Endothelial cell of umbilical vein (primary cell): Measurements from ENCODE around the gene SQSTM1. TPM values are rescaled to one million over a fixed set of nuclear protein-coding genes. Genes with fewer than 3 reads are reported as not detected.

ENCODE experiments used
- BruUV-seq: library from RNA; stranded (reverse); fragments of 400-500 nt; replicated peaks from 2 replicates; lab custom pipeline; 2021; lab: Mats Ljungman, UMichigan
- CTCF ChIA-PET: fragments of 300-600, 350-600 bp; sonication (Branson Sonifier 250); formaldehyde crosslinking; loops from one replicate; lab custom pipeline; 2021; ENCODE audit warnings: antibody characterized with exemption, inconsistent platforms; lab: Charles Lee
- POLR2A ChIA-PET: fragments of 300-600, 350-600 bp; sonication (Branson Sonifier 250); formaldehyde crosslinking; loops from one replicate; lab custom pipeline; 2021; ENCODE audit warnings: antibody characterized with exemption, inconsistent platforms; lab: Charles Lee
- DNase-seq: peaks from one replicate; pipeline ENCODE4 v3.0.0-alpha.2; 2011; ENCODE audit warnings: low read depth, low spot score
- FAIRE-seq: peaks from 2 replicates; lab custom pipeline; 2011; peaks lifted over from hg19 to GRCh38; lab: Jason Lieb, UNC
- H2AFZ ChIP-seq: 2 replicates; pipeline ENCODE4 v1.6.0; 2012; ENCODE audit warnings: low read depth, low read length, control low read depth, inconsistent platforms
- H3K27ac ChIP-seq: 2 replicates; pipeline ENCODE4 v1.5.1; 2011; ENCODE audit warnings: low read depth, mild to moderate bottlenecking, control low read depth, low read length, moderate library complexity; ENCODE audit not compliant: insufficient read depth
- H3K27me3 ChIP-seq, 2 experiments: 2 replicates each; pipeline versions ENCODE4 v1.6.0 to v1.6.1; 2011; ENCODE audit warnings: low read length in 2 of 2, mixed read lengths in 1 of 2; ENCODE audit not compliant: control insufficient read depth in 2 of 2, insufficient read depth in 2 of 2
- H3K36me3 ChIP-seq, 2 experiments: 2 replicates in 1 of 2; 3 replicates in 1 of 2; pipeline ENCODE4 v1.5.1; 2011; ENCODE audit warnings: low read length in 2 of 2, mild to moderate bottlenecking in 1 of 2, moderate library complexity in 1 of 2; ENCODE audit not compliant: control insufficient read depth in 2 of 2, insufficient read depth in 2 of 2; ENCODE audit errors: extremely low read depth in 1 of 2
- H3K4me1 ChIP-seq: 3 replicates; pipeline ENCODE4 v1.5.1; 2011; ENCODE audit warnings: mild to moderate bottlenecking, low read length; ENCODE audit not compliant: control insufficient read depth, insufficient read depth; ENCODE audit errors: extremely low read depth
- H3K4me2 ChIP-seq: 2 replicates; pipeline ENCODE4 v1.6.1; 2011; ENCODE audit warnings: low read length, control low read depth, mixed read lengths; ENCODE audit not compliant: insufficient read depth
- H3K4me3 ChIP-seq, 3 experiments: fragments of 200-600 bp in 1 of 3; sonication (generic), shearing (Covaris generic) in 1 of 3; replicated peaks in 1 of 3; 2 replicates each; pipeline ENCODE4 v1.5.1; 2011 to 2016; ENCODE audit warnings: control low read depth in 3 of 3, low read length in 3 of 3, mild to moderate bottlenecking in 2 of 3, inconsistent platforms in 1 of 3, low read depth in 1 of 3, moderate library complexity in 1 of 3; ENCODE audit not compliant: insufficient read depth in 1 of 3
- H3K79me2 ChIP-seq: 2 replicates; pipeline ENCODE4 v1.6.0; 2012; ENCODE audit warnings: low read length, inconsistent platforms; ENCODE audit not compliant: control insufficient read depth, insufficient read depth
- H3K9ac ChIP-seq: replicated peaks from 2 replicates; pipeline ENCODE3; 2011; ENCODE audit warnings: low read length, control low read depth; ENCODE audit not compliant: insufficient read depth; ENCODE audit errors: extremely low read depth
- H3K9me1 ChIP-seq: replicated peaks from 3 replicates; pipeline ENCODE4 v1.6.0; 2011; ENCODE audit warnings: mild to moderate bottlenecking, low read length; ENCODE audit not compliant: control insufficient read depth, insufficient read depth; ENCODE audit errors: extremely low read depth
- H3K9me3 ChIP-seq: replicated peaks from 2 replicates; pipeline ENCODE4 v1.5.1; 2012; ENCODE audit warnings: low read length, inconsistent platforms; ENCODE audit not compliant: control insufficient read depth, insufficient read depth
- H4K20me1 ChIP-seq: replicated peaks from 2 replicates; pipeline ENCODE3; 2011; ENCODE audit warnings: mild to moderate bottlenecking, low read length; ENCODE audit not compliant: control insufficient read depth, insufficient read depth; ENCODE audit errors: extremely low read depth
- EZH2 ChIP-seq: IDR thresholded peaks from 2 replicates; pipeline ENCODE4 v1.6.1; 2012; ENCODE audit warnings: borderline replicate concordance, low read depth, mild to moderate bottlenecking, moderate library complexity, low read length, inconsistent platforms; ENCODE audit not compliant: severe bottlenecking
- FOS ChIP-seq: IDR thresholded peaks from 2 replicates; pipeline ENCODE4 v1.6.1; 2011; ENCODE audit warnings: mild to moderate bottlenecking, low read length, moderate library complexity, borderline replicate concordance; ENCODE audit not compliant: insufficient read depth
- GATA2 ChIP-seq: IDR thresholded peaks from 2 replicates; pipeline ENCODE4 v1.7.0; 2011; ENCODE audit warnings: low read depth, mild to moderate bottlenecking, moderate library complexity, mixed read lengths, low read length; ENCODE audit not compliant: insufficient read length, insufficient read depth
- JUN ChIP-seq: IDR thresholded peaks from 2 replicates; pipeline ENCODE4 v1.6.1; 2011; ENCODE audit warnings: borderline replicate concordance, low read depth; ENCODE audit not compliant: insufficient read length, insufficient read depth
- MYC ChIP-seq: IDR thresholded peaks from one replicate; pipeline ENCODE4 v1.6.1; 2011; ENCODE audit warnings: mild to moderate bottlenecking, low read depth, low read length
- POLR2A ChIP-seq: IDR thresholded peaks from 2 replicates; pipeline ENCODE4 v1.6.1; 2012; ENCODE audit warnings: low read depth, mild to moderate bottlenecking, control low read depth, low read length
- POLR2AphosphoS5 ChIP-seq: IDR thresholded peaks from 2 replicates; pipeline ENCODE4 v1.6.1; 2012; ENCODE audit warnings: low read depth, mild to moderate bottlenecking, control low read depth, low read length, moderate library complexity; ENCODE audit not compliant: insufficient read depth
- dilution Hi-C: fragments of 300-500 bp; cut with MboI; formaldehyde crosslinking; loops from one replicate; pipeline ENCODE4 v1.15.0; 2019; ENCODE audit warnings: low sequenced_read_pairs; ENCODE audit not compliant: extremely low pct_ligation_motif_present
- intact Hi-C: fragments of 100-400 bp; cut with micrococcal nuclease; formaldehyde crosslinking; loops from one replicate; pipeline ENCODE4 v1.10.0; 2022
- polyA plus RNA-seq, 4 experiments: library from polyadenylated mRNA; depleted of rRNA in 3 of 4; stranded (reverse) in 3 of 4; unstranded in 1 of 4; fragments of >200 nt; gene quantifications; 2 replicates each; pipeline versions ENCODE4 v1.2.1 to v1.2.3, GENCODE V29; 2011 to 2012; ENCODE audit warnings: missing spikeins in 1 of 4
- total RNA-seq: library from RNA; stranded (reverse); gene quantifications from 2 replicates; pipeline ENCODE4 v1.2.3, GENCODE V29; 2021
- TF ChIP-seq, protein P1 (sequence below), 2 donors: IDR thresholded peaks; 1 replicate in 1 of 2; 2 replicates in 1 of 2; pipeline ENCODE4 v1.5.1; 2011; ENCODE audit warnings: low read length in 2 of 2, mild to moderate bottlenecking in 2 of 2, moderate library complexity in 2 of 2, control low read depth in 1 of 2, inconsistent platforms in 1 of 2, low read depth in 1 of 2; ENCODE audit not compliant: insufficient read depth in 1 of 2; ENCODE audit errors: extremely low read depth in 1 of 2
- TF ChIP-seq, protein P2 (sequence below): IDR thresholded peaks from 2 replicates; pipeline ENCODE4 v1.6.1; 2011; ENCODE audit not compliant: insufficient read depth, insufficient read length

SQSTM1 gene
- total and polyA plus RNA-seq, 2 donors (not counting 3 experiments of a cell fraction or from before 2014, with no cell fraction given): 302 to 346 TPM

DNA sequence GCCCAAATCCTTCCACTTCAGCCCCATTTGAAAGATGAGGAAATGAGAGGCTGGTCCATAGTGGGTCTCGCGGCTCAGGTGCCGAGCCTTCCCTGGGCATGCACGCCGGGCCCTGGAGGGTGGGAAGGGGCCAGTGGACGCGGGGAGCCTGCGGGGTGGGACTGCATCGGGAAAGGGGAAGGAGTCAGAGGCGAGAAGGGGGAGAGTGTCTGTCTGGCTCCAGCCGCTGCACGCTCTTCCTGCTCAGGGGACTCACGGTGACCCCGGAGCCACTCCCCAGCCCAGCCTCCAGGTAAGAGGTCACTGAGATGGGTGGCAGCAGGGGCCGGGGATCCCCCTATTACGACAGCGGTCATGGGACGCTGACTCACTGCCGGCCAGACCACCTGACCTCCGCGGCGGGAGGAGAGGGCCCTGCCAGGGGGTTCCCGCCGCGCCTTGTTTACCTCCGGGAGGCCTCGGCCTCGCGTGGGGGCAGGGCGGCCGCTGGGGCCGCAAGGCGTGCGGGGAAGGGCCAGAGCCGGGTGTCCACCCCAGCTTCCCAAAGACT is 1.9 kb upstream of the SQSTM1 start:
- POLR2A ChIA-PET: no interaction called here
- Histone ChIP-seq H3K4me3 (peak overlapping the region in 1 of 3 experiments; percentile 9), H2AFZ (peak overlapping the region; percentile 4), H3K36me3 (peaks cover 7 to 11% of the 10 kb centered on the region in 2 experiments), H3K4me1 (peaks cover 37% of the 10 kb centered on the region), H3K27ac (peak overlapping the region; percentile 96), H4K20me1 (peaks cover 5% of the 10 kb centered on the region), H3K9me1 (no peaks in the 10 kb centered on the region), H3K79me2 (peaks cover 32% of the 10 kb centered on the region), H3K27me3 (no peaks in the 10 kb centered on the region), H3K4me2 (no peak overlapping the region), H3K9me3 (no peaks in the 10 kb centered on the region), H3K9ac (peak overlapping the region; percentile 70)
- TF ChIP-seq JUN (peak; percentile 41), POLR2AphosphoS5 (peak; percentile 90), EZH2 (no peak), GATA2 (no peak), POLR2A (peak; percentile 26), FOS (peak; percentile 81), MYC (no peak)
- TF ChIP-seq, protein P1, sequence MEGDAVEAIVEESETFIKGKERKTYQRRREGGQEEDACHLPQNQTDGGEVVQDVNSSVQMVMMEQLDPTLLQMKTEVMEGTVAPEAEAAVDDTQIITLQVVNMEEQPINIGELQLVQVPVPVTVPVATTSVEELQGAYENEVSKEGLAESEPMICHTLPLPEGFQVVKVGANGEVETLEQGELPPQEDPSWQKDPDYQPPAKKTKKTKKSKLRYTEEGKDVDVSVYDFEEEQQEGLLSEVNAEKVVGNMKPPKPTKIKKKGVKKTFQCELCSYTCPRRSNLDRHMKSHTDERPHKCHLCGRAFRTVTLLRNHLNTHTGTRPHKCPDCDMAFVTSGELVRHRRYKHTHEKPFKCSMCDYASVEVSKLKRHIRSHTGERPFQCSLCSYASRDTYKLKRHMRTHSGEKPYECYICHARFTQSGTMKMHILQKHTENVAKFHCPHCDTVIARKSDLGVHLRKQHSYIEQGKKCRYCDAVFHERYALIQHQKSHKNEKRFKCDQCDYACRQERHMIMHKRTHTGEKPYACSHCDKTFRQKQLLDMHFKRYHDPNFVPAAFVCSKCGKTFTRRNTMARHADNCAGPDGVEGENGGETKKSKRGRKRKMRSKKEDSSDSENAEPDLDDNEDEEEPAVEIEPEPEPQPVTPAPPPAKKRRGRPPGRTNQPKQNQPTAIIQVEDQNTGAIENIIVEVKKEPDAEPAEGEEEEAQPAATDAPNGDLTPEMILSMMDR (IDR thresholded peaks at IDR 0.05; ENCODE audit: extremely low read depth in 1 of 2, insufficient read depth in 1 of 2, low read depth in 1 of 2, low read length in 2 of 2): no peak
- TF ChIP-seq, protein P2, sequence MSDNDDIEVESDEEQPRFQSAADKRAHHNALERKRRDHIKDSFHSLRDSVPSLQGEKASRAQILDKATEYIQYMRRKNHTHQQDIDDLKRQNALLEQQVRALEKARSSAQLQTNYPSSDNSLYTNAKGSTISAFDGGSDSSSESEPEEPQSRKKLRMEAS: no peak
- CTCF ChIA-PET: interaction anchor here (1.8 to 2.6 kb wide), 3 partner anchors 17 to 56 kb away, joined by 5 to 21 read pairs (median 10); no protein-coding TSS in a partner anchor
- DNase-seq (peak; percentile 95), FAIRE-seq (peak; percentile 94)
- dilution Hi-C loops: no loop called here
- intact Hi-C loops: loop anchor here (1.0 to 5.0 kb wide), 2 partner anchors 12 to 197 kb away; partner anchors contain the start of gene HNRNPH1
- BruUV-seq: no TSS peak
